ENCODE results near the gene ADCY7.

DNA sequence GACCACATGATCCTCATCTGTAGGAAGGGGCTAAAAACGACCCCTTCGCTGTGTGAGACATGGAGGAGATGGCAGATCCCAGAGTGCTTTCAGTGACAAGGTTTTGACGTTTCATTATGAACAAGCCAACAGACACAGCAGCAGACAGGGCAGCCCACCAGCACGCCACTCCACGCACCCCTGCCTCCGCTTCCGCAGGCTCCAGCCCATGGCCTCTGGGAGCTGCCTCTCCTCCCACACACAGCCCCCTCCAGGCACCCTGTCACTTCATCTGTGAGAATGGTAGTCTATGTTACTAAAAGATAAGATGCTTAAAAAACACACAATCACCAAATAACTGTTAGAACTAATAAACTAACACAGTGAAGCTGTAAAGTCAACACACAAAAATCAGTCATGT, 12.3 kb upstream of the ADCY7 start:
- TF ChIP-seq, protein P1, sequence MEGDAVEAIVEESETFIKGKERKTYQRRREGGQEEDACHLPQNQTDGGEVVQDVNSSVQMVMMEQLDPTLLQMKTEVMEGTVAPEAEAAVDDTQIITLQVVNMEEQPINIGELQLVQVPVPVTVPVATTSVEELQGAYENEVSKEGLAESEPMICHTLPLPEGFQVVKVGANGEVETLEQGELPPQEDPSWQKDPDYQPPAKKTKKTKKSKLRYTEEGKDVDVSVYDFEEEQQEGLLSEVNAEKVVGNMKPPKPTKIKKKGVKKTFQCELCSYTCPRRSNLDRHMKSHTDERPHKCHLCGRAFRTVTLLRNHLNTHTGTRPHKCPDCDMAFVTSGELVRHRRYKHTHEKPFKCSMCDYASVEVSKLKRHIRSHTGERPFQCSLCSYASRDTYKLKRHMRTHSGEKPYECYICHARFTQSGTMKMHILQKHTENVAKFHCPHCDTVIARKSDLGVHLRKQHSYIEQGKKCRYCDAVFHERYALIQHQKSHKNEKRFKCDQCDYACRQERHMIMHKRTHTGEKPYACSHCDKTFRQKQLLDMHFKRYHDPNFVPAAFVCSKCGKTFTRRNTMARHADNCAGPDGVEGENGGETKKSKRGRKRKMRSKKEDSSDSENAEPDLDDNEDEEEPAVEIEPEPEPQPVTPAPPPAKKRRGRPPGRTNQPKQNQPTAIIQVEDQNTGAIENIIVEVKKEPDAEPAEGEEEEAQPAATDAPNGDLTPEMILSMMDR (conservative IDR thresholded peaks at IDR 0.05; ENCODE audit: low read depth, low read length) = no peak
- no peak for TF ChIP-seq EZH2 (IDR thresholded peaks at IDR 0.05; ENCODE audit: low read length, unreplicated experiment)
